ENCODE data around the gene LMO2.

The LMO2 gene

DNA sequence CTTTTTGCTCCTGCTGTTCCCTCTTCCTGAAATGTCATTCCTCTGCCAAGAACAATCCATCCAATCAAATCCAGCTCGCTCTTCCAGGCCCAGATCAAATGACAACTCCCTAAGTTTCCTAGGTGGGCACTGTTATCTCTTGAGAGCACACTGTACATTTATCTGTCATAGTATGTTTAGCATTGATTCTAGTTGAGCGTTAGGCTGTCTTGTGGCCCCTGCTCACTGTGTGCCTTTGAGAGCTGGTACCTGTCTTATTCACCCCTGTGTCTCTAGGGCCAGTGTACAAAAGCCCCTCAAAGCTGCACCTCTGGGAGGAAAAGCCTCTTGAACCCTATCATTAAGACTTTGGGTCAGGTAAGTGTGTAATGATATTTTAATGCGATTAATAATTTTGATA is 7.1 kb upstream of the LMO2 start:
- Histone ChIP-seq H3K27me3 (replicated peaks) (no peaks in the 10 kb centered on the region), H3K36me3 (replicated peaks) (no peaks in the 10 kb centered on the region), H3K4me3 (ENCODE audit: low read depth, low read length) (no peak overlapping the region), H3K27ac (no peak overlapping the region)
- no peak for DNase-seq
- in situ Hi-C loops (cut with HindIII; ENCODE audit: low pct_ligation_motif_present, low sequenced_read_pairs), result no loop called here
- TF ChIP-seq, protein P1, sequence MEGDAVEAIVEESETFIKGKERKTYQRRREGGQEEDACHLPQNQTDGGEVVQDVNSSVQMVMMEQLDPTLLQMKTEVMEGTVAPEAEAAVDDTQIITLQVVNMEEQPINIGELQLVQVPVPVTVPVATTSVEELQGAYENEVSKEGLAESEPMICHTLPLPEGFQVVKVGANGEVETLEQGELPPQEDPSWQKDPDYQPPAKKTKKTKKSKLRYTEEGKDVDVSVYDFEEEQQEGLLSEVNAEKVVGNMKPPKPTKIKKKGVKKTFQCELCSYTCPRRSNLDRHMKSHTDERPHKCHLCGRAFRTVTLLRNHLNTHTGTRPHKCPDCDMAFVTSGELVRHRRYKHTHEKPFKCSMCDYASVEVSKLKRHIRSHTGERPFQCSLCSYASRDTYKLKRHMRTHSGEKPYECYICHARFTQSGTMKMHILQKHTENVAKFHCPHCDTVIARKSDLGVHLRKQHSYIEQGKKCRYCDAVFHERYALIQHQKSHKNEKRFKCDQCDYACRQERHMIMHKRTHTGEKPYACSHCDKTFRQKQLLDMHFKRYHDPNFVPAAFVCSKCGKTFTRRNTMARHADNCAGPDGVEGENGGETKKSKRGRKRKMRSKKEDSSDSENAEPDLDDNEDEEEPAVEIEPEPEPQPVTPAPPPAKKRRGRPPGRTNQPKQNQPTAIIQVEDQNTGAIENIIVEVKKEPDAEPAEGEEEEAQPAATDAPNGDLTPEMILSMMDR (IDR thresholded peaks at IDR 0.05; ENCODE audit: low read depth, low read length, missing control alignments), result no peak

DNA sequence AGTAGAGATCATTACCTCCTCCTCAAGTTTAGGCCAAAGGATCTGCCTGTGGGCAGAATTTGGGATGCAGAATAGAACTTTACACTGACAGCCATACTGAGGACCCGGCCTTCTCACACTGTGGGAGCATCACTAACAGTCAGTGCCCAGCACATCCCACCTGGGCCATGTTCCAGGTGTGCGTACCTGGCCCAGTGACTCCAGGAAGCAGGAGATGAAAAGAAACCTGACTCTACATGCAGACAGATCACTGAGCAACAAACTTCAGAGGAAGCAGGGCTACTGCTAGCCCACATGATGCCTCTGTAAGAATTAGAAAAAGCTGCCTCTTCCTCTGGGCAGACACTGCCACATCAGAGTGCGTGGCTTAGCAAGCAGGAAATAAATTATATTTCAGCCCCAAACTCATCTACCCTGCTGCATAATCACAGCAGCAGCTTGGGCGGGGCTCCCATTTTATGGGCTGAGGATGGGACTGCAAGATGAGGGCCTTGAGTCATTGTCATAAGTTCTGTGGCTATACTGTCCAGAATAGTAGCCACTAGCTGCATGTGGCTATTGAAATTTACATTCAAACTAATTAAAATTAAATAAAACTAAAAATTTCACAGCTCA is 6.0 kb upstream of the LMO2 start:
- in situ Hi-C loops (cut with HindIII; ENCODE audit: low pct_ligation_motif_present, low sequenced_read_pairs), result no loop called here
- TF ChIP-seq, protein P1 (IDR thresholded peaks at IDR 0.05; ENCODE audit: low read depth, low read length, missing control alignments), result no peak
- Histone ChIP-seq H3K27me3 (replicated peaks) (no peaks in the 10 kb centered on the region), H3K4me3 (ENCODE audit: low read depth, low read length) (no peak overlapping the region), H3K36me3 (replicated peaks) (no peaks in the 10 kb centered on the region), H3K27ac (no peak overlapping the region)
- no peak for DNase-seq

DNA sequence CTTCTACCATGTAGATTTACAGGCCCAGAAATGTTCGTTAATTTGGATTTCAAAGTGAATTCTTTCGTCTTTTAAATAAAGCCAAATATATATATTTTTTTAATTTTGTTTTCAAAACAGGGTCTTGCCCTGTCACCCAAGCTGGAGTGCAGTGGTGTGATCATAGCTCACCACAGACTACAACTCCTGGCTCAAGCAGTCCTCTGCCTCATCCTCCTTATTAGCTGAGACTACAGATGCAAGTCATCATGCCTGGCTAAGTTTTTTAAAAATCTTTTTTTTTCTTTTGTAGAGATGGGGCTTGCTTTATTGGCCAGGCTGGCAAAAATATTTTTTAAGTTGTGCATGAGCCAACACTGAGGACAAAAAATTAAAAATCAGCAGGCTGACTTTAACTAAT is 5.0 kb upstream of the LMO2 start:
- in situ Hi-C loops (cut with HindIII; ENCODE audit: low pct_ligation_motif_present, low sequenced_read_pairs), result no loop called here
- TF ChIP-seq, protein P1 (IDR thresholded peaks at IDR 0.05; ENCODE audit: low read depth, low read length, missing control alignments), result no peak
- no peaks in the 10 kb centered on the region for H3K27me3 ChIP-seq (replicated peaks)
- H3K27ac ChIP-seq, result no peak overlapping the region
- DNase-seq, result no peak
- H3K36me3 ChIP-seq (replicated peaks), result no peaks in the 10 kb centered on the region
- no peak overlapping the region for H3K4me3 ChIP-seq (ENCODE audit: low read depth, low read length)

DNA sequence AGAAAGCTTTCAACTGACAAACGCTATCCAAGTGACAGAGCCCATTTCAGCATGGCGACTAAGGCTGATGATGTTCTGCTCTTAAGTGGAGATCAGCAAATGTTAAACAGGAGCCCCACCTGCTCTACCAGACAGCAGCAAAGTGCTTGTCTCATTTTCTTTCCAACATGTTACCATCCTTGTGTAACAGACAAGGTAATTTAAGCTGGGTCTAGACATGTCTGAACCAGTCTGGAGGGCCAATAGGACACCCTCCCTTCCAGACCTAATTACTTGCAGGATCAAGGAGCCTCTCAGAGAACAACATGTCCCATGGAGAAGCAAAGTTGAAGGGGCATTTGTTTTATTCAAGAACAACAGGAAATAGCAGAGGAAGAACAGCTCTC is 3.9 kb upstream of the LMO2 start:
- DNase-seq, result no peak
- TF ChIP-seq, protein P1 (IDR thresholded peaks at IDR 0.05; ENCODE audit: low read depth, low read length, missing control alignments), result no peak
- in situ Hi-C loops (cut with HindIII; ENCODE audit: low pct_ligation_motif_present, low sequenced_read_pairs), result no loop called here
- Histone ChIP-seq H3K27ac (no peak overlapping the region), H3K27me3 (replicated peaks) (no peaks in the 10 kb centered on the region), H3K36me3 (replicated peaks) (no peaks in the 10 kb centered on the region), H3K4me3 (ENCODE audit: low read depth, low read length) (no peak overlapping the region)

DNA sequence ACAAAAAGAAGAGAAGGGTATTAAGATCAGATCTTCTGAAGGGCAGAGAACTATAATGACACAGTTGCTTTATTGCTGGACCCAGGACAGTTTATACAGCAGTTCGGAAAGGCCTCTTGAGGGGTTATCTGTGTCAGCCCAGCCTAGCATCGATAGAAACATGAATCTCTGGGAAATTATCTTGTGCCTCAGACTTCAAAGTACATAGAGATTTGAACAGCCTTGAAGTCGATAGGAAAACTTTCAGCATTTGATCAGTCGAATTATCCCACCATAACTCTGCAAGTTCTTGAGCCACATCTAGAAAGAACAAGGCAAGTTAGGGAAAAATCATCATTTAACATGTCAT is 2.5 kb upstream of the LMO2 start:
- Histone ChIP-seq H3K36me3 (replicated peaks) (no peaks in the 10 kb centered on the region), H3K27me3 (replicated peaks) (no peaks in the 10 kb centered on the region), H3K4me3 (ENCODE audit: low read depth, low read length) (no peak overlapping the region), H3K27ac (no peak overlapping the region)
- TF ChIP-seq, protein P1 (IDR thresholded peaks at IDR 0.05; ENCODE audit: low read depth, low read length, missing control alignments), result no peak
- no peak for DNase-seq
- in situ Hi-C loops (cut with HindIII; ENCODE audit: low pct_ligation_motif_present, low sequenced_read_pairs), result no loop called here

DNA sequence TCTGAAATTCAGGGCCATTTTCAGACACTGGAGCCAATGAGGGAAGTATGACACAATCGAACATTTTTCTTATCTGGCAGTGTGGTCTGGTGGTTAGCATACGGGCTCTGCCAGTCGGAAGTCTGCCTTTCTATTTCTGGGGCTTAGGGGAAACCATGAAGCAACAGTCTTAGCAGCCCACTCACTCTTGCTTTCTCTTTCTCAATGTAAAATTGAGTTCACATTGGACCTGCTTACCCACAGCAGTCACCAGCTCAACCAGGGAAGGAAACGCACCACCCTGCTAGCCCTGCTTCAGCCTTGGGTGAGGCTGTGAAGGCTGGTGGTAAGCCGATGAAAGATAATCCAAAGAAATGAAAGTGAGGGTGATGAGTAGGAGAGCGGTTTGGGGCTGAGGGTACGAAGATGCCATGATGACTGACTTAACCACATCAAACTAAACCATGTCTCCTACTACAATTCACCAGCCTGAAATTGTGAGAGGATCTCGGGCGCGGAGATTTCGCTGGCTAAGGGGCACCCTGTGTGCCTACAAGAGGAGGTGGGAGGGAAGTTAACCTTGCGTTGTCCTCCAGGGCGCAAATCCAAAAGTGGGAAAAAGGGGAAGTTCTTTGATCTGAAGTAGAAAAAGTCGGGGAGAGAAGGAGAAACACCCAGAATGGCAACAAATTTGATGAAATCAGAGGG is 2.0 kb upstream of the LMO2 start:
- in situ Hi-C loops (cut with HindIII; ENCODE audit: low pct_ligation_motif_present, low sequenced_read_pairs), result no loop called here

More for the DNA sequence above, 2.0 kb upstream of the LMO2 start:
- no peaks in the 10 kb centered on the region for H3K36me3 ChIP-seq (replicated peaks)
- TF ChIP-seq, protein P1 (IDR thresholded peaks at IDR 0.05; ENCODE audit: low read depth, low read length, missing control alignments), result no peak
- peak; percentile 21 for DNase-seq
- no peak overlapping the region for H3K4me3 ChIP-seq (ENCODE audit: low read depth, low read length)
- H3K27ac ChIP-seq, result no peak overlapping the region
- H3K27me3 ChIP-seq (replicated peaks), result no peaks in the 10 kb centered on the region

Measured in brain microvascular endothelial cell (primary cell).